GM12878 (cell line): ENCODE results near the gene NANOS1. TPM values are rescaled to one million over a fixed set of nuclear protein-coding genes. Genes with fewer than 3 reads are reported as not detected.

Source experiments
- ATAC-seq: fragments of 200-7000 bp; cut with Tn5 transposase; 3 replicates; pipeline ENCODE4 v1.9.1; 2020; ENCODE audit warnings: mild to moderate bottlenecking, moderate library complexity
- BruUV-seq: library from RNA; stranded (reverse); fragments of 400-500 nt; replicated peaks from 2 replicates; lab custom pipeline; 2021; lab: Mats Ljungman, UMichigan
- CTCF ChIA-PET: fragments of 300-600 bp; sonication (Branson Sonifier 250); formaldehyde crosslinking; extraction: SDS; loops from one replicate; lab custom pipeline; 2021; ENCODE audit warnings: inconsistent platforms; lab: Yijun Ruan, JAX
- POLR2A ChIA-PET: fragments of 350-600 bp; formaldehyde crosslinking; extraction: SDS; loops from one replicate; lab custom pipeline; 2021; ENCODE audit warnings: inconsistent platforms; lab: Charles Lee
- RAD21 ChIA-PET: fragments of 300-600 bp; sonication (Branson Sonifier 250); formaldehyde crosslinking; loops from one replicate; lab custom pipeline; 2023; ENCODE audit warnings: antibody characterized with exemption; ENCODE audit not compliant: unreplicated experiment; lab: Charles Lee
- SMC1A ChIA-PET: fragments of 300-600 bp; sonication (Branson Sonifier 250); formaldehyde crosslinking; loops from one replicate; lab custom pipeline; 2023; ENCODE audit not compliant: unreplicated experiment, uncharacterized antibody; lab: Charles Lee
- DNase-seq: peaks from one replicate; pipeline ENCODE4 v3.0.0-alpha.2; 2011; ENCODE audit warnings: low read depth, low spot score
- FAIRE-seq: peaks from 3 replicates; lab custom pipeline; 2011; peaks lifted over from hg19 to GRCh38; lab: Jason Lieb, UNC
- H2AFZ ChIP-seq: 2 replicates; pipeline ENCODE4 v1.6.0; 2011; ENCODE audit warnings: low read depth, low read length, control low read depth; ENCODE audit not compliant: control insufficient read depth
- H3K27ac ChIP-seq: 2 replicates; pipeline ENCODE4 v1.5.1; 2011; ENCODE audit warnings: control low read depth; ENCODE audit not compliant: control insufficient read depth, insufficient read depth
- H3K27me3 ChIP-seq, 2 experiments: replicated peaks in 1 of 2; 2 replicates each; pipeline versions ENCODE4 v1.6.0 to v1.6.1; 2011; ENCODE audit warnings: low read length in 1 of 2; ENCODE audit not compliant: control insufficient read depth in 2 of 2, insufficient read depth in 2 of 2
- H3K36me3 ChIP-seq, 2 experiments: 2 replicates each; pipeline ENCODE4 v1.5.1; 2011; ENCODE audit warnings: low read length in 1 of 2; ENCODE audit not compliant: control insufficient read depth in 2 of 2, insufficient read depth in 2 of 2
- H3K4me1 ChIP-seq: 2 replicates; pipeline ENCODE4 v1.6.1; 2011; ENCODE audit warnings: mild to moderate bottlenecking, low read length, moderate library complexity, mixed read lengths; ENCODE audit not compliant: control insufficient read depth, insufficient read depth
- H3K4me2 ChIP-seq: 2 replicates; pipeline ENCODE4 v1.6.0; 2011; ENCODE audit warnings: control low read depth; ENCODE audit not compliant: control insufficient read depth, insufficient read depth
- H3K4me3 ChIP-seq: fragments of 200-600 bp; sonication (generic); 2 replicates; pipeline ENCODE4 v1.5.1; 2016
- H3K79me2 ChIP-seq: 2 replicates; pipeline ENCODE4 v1.6.0; 2011; ENCODE audit warnings: low read length; ENCODE audit not compliant: control insufficient read depth, insufficient read depth
- H3K9ac ChIP-seq: 2 replicates; pipeline ENCODE4 v1.8.0; 2011; ENCODE audit warnings: low read length, control low read depth, mixed read lengths; ENCODE audit not compliant: control insufficient read depth, insufficient read depth
- H3K9me3 ChIP-seq: replicated peaks from 3 replicates; pipeline ENCODE4 v1.5.1; 2011; ENCODE audit warnings: mild to moderate bottlenecking, low read length; ENCODE audit not compliant: control insufficient read depth, insufficient read depth
- H4K20me1 ChIP-seq: 2 replicates; pipeline ENCODE4 v1.6.0; 2011; ENCODE audit not compliant: control insufficient read depth, insufficient read depth
- CHD4 ChIP-seq: fragments of 200-600 bp; sonication (generic); IDR thresholded peaks from 2 replicates; pipeline ENCODE4 v1.6.1; 2016; ENCODE audit warnings: mild to moderate bottlenecking
- EGR1 ChIP-seq, 2 experiments: IDR thresholded peaks; 1 replicate in 1 of 2; 2 replicates in 1 of 2; pipeline ENCODE4 v1.6.1; 2011 to 2012; ENCODE audit warnings: low read depth in 2 of 2, low read length in 2 of 2, borderline replicate concordance in 1 of 2, mild to moderate bottlenecking in 1 of 2, moderate library complexity in 1 of 2
- FOS ChIP-seq: IDR thresholded peaks from 3 replicates; pipeline ENCODE4 v1.6.1; 2011; ENCODE audit warnings: borderline replicate concordance; ENCODE audit not compliant: insufficient read length; ENCODE audit errors: extremely low read depth
- IKZF1 ChIP-seq: fragments of 450-650 bp; conservative IDR thresholded peaks from 2 replicates; pipeline ENCODE4 v1.6.1; 2017; ENCODE audit warnings: antibody characterized with exemption, mild to moderate bottlenecking
- JUNB ChIP-seq: IDR thresholded peaks from 2 replicates; pipeline ENCODE4 v1.6.1; 2016; ENCODE audit warnings: antibody characterized with exemption, mild to moderate bottlenecking
- NFXL1 ChIP-seq: fragments of 450-650 bp; IDR thresholded peaks from 2 replicates; pipeline ENCODE4 v1.6.1; 2017; ENCODE audit warnings: antibody characterized with exemption, mild to moderate bottlenecking, borderline replicate concordance
- NFYB ChIP-seq: IDR thresholded peaks from 2 replicates; pipeline ENCODE4 v1.6.1; 2011; ENCODE audit warnings: low read depth, mild to moderate bottlenecking, low read length, improper control_type of control experiment, moderate library complexity; ENCODE audit not compliant: insufficient read depth
- NRF1 ChIP-seq: conservative IDR thresholded peaks from 2 replicates; pipeline ENCODE4 v1.6.1; 2011; ENCODE audit warnings: mild to moderate bottlenecking, low read depth, low read length, improper control_type of control experiment
- PAX5 ChIP-seq: IDR thresholded peaks from 2 replicates; pipeline ENCODE4 v1.6.1; 2011; ENCODE audit warnings: low read depth, low read length, borderline replicate concordance
- RCOR1 ChIP-seq: conservative IDR thresholded peaks from 2 replicates; pipeline ENCODE4 v1.6.1; 2012; ENCODE audit warnings: low read depth, low read length, improper control_type of control experiment
- RELA ChIP-seq: fragments of 450-650 bp; IDR thresholded peaks from 2 replicates; pipeline ENCODE4 v1.8.0; 2014; ENCODE audit warnings: borderline replicate concordance; ENCODE audit not compliant: partially characterized antibody
- RUNX3 ChIP-seq: IDR thresholded peaks from 2 replicates; pipeline ENCODE4 v1.6.1; 2012; ENCODE audit warnings: low read length, inconsistent platforms
- SIX5 ChIP-seq: IDR thresholded peaks from 2 replicates; pipeline ENCODE4 v1.6.1; 2011; ENCODE audit warnings: mild to moderate bottlenecking, low read depth, low read length, moderate library complexity; ENCODE audit not compliant: severe bottlenecking
- TAF1 ChIP-seq: IDR thresholded peaks from 2 replicates; pipeline ENCODE4 v1.6.1; 2011; ENCODE audit warnings: mild to moderate bottlenecking, low read depth, low read length, borderline replicate concordance
- TCF12 ChIP-seq: IDR thresholded peaks from 2 replicates; pipeline ENCODE4 v1.6.1; 2011; ENCODE audit warnings: low read depth, mild to moderate bottlenecking, low read length
- WRNIP1 ChIP-seq: IDR thresholded peaks from 2 replicates; pipeline ENCODE4 v1.6.1; 2011; ENCODE audit warnings: low read depth, low read length, improper control_type of control experiment, borderline replicate concordance
- ZNF24 ChIP-seq: fragments of 450-650 bp; IDR thresholded peaks from 2 replicates; pipeline ENCODE4 v1.6.1; 2017; ENCODE audit warnings: antibody characterized with exemption, mild to moderate bottlenecking
- ZZZ3 ChIP-seq: IDR thresholded peaks from 2 replicates; pipeline ENCODE4 v1.6.1; 2011; ENCODE audit warnings: low read depth; ENCODE audit not compliant: control insufficient read depth, insufficient read length
- whole genome bisulfite sequencing: methylation state at CpG from one replicate; pipeline ENCODE4 v1.1.6; 2016; ENCODE audit warnings: low lambda C conversion rate; ENCODE audit not compliant: insufficient replicate concordance, insufficient coverage; ENCODE audit errors: missing lambda C conversion rate; 5-methylcytosine and 5-hydroxymethylcytosine counted together
- in situ Hi-C: fragments of 300-500 bp; cut with MboI; formaldehyde crosslinking; loops from 9 replicates; pipeline ENCODE4 v1.14.3; 2018; ENCODE audit warnings: mixed read lengths
- intact Hi-C: fragments of 100-400 bp; cut with micrococcal nuclease; formaldehyde crosslinking; loops from one replicate; pipeline ENCODE4 v1.14.2; 2022; ENCODE audit not compliant: unreplicated experiment
- polyA plus RNA-seq, 11 experiments: library from polyadenylated mRNA; depleted of rRNA in 4 of 11; unstranded in 6 of 11; stranded (reverse) in 5 of 11; fragments of >200 nt; fragmentation: Nextera tagmentation in 4 of 11; fragmentation: Illumina TruSeq in 1 of 11; extraction: Ambion mirVana in 4 of 11; extraction: Trizol in 1 of 11; gene quantifications; 1 replicate in 1 of 11; 2 replicates in 10 of 11; pipeline versions ENCODE4 v1.2.1 to v1.2.3, GENCODE V29; 2011 to 2016; ENCODE audit warnings: inconsistent platforms in 2 of 11, missing spikeins in 2 of 11, low read depth in 1 of 11
- total RNA-seq, 4 experiments: library from RNA; depleted of rRNA in 3 of 4; stranded (reverse); fragments of >200 nt in 3 of 4; fragmentation: Illumina TruSeq in 1 of 4; extraction: Trizol in 1 of 4; gene quantifications; 2 replicates each; pipeline versions ENCODE4 v1.2.1 to v1.2.3, GENCODE V29; 2013 to 2021
- TF ChIP-seq, protein P1 (sequence below): fragments of 450-650 bp; IDR thresholded peaks from 2 replicates; pipeline ENCODE4 v1.6.1; 2014; ENCODE audit warnings: mild to moderate bottlenecking

The NANOS1 gene
- total and polyA plus RNA-seq, 10 of the 15 experiments (the other 5 are each of a cell fraction or from before 2014, with no cell fraction given): 0.03 to 0.55 (median 0.28) TPM; not detected in 2

DNA sequence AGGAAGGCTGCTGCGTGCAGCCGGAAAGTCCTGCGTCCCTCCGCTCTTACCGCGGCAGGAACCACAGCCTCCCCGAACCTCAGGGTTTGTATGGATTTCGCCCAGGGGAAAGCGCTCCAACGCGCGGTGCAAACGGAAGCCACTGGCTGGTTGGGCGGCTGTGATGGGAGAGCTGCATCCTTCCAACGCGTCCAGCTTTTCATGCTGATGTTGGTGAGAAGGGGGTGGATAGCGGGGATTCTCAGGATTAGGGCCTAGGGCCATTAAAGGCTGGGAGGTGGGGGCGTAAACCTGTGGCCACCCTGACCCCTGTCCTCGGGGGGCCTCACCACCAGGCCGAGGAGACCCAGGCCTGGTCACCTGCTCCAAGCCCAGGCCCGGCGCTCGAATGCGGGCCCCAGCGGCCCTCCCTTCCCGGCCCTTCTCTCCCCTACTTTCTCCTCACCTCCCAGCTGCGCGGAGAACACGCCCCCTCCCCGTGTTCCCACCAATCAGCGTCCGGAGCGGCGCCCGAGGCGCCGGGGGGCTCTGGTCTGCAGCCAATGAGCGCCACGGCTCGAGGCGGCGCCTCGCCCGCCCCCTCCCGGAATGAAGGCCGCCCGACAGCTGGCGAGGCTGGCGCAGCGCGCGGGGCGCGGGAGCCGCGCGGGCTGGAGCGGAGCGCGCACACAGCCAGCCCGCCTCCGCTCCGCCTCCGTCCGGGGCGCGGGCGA, 458 bp upstream of the NANOS1 start (continued):
- TF ChIP-seq EGR1 (IDR thresholded peaks at IDR 0.05; ENCODE audit: borderline replicate concordance in 1 of 2, low read depth in 2 of 2, low read length in 2 of 2) (peak in 1 of 2 experiments; percentile 47; a peak in 1 of 3 replicates), NFYB (peak; percentile 93), FOS (peak; percentile 29), TAF1 (no peak), TCF12 (0 out of 2 replicates have a peak, but pooled peaks have one; percentile 11)
- TF ChIP-seq, protein P1, sequence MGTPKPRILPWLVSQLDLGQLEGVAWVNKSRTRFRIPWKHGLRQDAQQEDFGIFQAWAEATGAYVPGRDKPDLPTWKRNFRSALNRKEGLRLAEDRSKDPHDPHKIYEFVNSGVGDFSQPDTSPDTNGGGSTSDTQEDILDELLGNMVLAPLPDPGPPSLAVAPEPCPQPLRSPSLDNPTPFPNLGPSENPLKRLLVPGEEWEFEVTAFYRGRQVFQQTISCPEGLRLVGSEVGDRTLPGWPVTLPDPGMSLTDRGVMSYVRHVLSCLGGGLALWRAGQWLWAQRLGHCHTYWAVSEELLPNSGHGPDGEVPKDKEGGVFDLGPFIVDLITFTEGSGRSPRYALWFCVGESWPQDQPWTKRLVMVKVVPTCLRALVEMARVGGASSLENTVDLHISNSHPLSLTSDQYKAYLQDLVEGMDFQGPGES: peak; percentile 52; the same call in 1 of the 2 replicates

DNA sequence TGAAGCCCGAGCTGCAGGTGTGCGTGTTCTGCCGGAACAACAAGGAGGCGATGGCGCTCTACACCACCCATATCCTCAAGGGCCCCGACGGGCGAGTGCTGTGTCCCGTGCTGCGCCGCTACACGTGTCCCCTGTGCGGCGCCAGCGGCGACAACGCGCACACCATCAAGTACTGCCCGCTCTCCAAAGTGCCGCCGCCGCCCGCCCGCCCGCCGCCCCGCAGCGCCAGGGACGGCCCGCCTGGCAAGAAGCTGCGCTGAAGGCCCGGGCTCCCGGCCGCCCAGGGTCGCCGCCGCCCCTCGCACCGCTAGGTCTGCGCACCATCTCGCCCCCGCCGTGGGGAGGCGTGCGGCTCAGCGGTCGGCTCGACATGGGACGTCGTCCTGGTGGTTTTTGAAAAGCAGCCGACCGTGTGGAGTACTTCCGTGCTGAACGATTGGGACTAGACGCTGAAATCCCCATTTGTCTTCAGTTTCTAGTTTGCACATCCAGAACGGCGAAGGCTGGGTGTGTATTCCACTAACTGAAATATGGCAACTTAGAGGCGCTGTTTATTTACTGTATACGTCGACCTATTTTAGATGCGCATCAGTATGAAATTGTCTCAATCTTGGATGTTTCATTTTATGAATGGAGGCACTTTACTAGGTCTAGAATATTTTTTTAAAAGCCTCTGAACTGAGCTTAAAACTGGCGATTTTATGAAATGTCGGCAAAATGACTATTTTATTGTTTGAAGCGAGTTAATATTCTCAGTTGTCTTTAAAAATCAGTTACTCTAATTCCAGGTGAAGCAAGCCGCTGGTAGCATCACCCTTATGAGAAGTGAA, 1.1 kb downstream of the NANOS1 start:
- DNase-seq: peak; percentile 62
- no peaks in the 10 kb centered on the region; the same call in 1 of the 2 replicates for H4K20me1 ChIP-seq
- H3K36me3 ChIP-seq: peaks cover 1 to 7% of the 10 kb centered on the region in 2 experiments
- peak overlapping the region; percentile 58 for H3K4me2 ChIP-seq
- intact Hi-C loops: loop anchor here (1.0 to 5.0 kb wide), 2 partner anchors 42 to 59 kb away; no protein-coding TSS in a partner anchor
- in situ Hi-C loops: no loop called here
- H3K9ac ChIP-seq: no peak overlapping the region
- CTCF ChIA-PET: interaction anchor here (0.6 to 3.0 kb wide), 7 partner anchors 9 to 686 kb away, joined by 3 to 16 read pairs (median 3); partner anchors contain the start of gene GRK5
- H3K79me2 ChIP-seq: no peaks in the 10 kb centered on the region; the same call in 1 of the 2 replicates
- peaks cover 13% of the 10 kb centered on the region for H3K4me1 ChIP-seq
- H3K27ac ChIP-seq: 0 out of 2 replicates have a peak overlapping the region, but pooled peaks have one; percentile 14
- 1% methylated on average over 65 of the region's 65 CpGs for WGBS
- no TSS peak for BruUV-seq
- H2AFZ ChIP-seq: no peak overlapping the region; the same call in none of the 2 replicates
- H3K9me3 ChIP-seq: no peaks in the 10 kb centered on the region
- SMC1A ChIA-PET: interaction anchor here (0.6 to 1.8 kb wide), 12 partner anchors 9 to 277 kb away, joined by 3 to 10 read pairs (median 3); no protein-coding TSS in a partner anchor
- H3K4me3 ChIP-seq: peak overlapping the region; percentile 62; the same call in 1 of the 2 replicates
- H3K27me3 ChIP-seq: no peaks in the 10 kb centered on the region; a peak in 1 of 4 replicates
- RAD21 ChIA-PET: interaction anchor here (0.6 to 1.4 kb wide), 5 partner anchors 49 to 179 kb away, joined by 3 to 4 read pairs (median 3); no protein-coding TSS in a partner anchor
- peak; percentile 81 for FAIRE-seq
- POLR2A ChIA-PET: interaction anchor here (0.6 to 1.3 kb wide), 2 partner anchors 45 to 108 kb away, joined by 5 to 8 read pairs; no protein-coding TSS in a partner anchor
- peak; percentile 81 for ATAC-seq
- TF ChIP-seq NRF1 (no peak), JUNB (0 out of 2 replicates have a peak, but pooled peaks have one; percentile 11), RELA (peak; percentile 43), CHD4 (no peak), FOS (no peak), RCOR1 (no peak), PAX5 (peak; percentile 98), WRNIP1 (no peak), SIX5 (no peak), RUNX3 (peak; percentile 89), IKZF1 (peak; percentile 76), NFYB (no peak), NFXL1 (no peak), ZZZ3 (no peak), ZNF24 (0 out of 2 replicates have a peak, but pooled peaks have one; percentile 16)
